UCSD-AML1 (cell line): ENCODE data around the gene UBAP1L.
A peak's percentile ranks its signal among the peaks of the same experiment; 100 is the strongest.

Experiments used
- DNase-seq: peaks from one replicate; lab custom pipeline; 2025; ENCODE audit not compliant: unreplicated experiment; lab: John Stamatoyannopoulos, UW

Gene UBAP1L

DNA sequence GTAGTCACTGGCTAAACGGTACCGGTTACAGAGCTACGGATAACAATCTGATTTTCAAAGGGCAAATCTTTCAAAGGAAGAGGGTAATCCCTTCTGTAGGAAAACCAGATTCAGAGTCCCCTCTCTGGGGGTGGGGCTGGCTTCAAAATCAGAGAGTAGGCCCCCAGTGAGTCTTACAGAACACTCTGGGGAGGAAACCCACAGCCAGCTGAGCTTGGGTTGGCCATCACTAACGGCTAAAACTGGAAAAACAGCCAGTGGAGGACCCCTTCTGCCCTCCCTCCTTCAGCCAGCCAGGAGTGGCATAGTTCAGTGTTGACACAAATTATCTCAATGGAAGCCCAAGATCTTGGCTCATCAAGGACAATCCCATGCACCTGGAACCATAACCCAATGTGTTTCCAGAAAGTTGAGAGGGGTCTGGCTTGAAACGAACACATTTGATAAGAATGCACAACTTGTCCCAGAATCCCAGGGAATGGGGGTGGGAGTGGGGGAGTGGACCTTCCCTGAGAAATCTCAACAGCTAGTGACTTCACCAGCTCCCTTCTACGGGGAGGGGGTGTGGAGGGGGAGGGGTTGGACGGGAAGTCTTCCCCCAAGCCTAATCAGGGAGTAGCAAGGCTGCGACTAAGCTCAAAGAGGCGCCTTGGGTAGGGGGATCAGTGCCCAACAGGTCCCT, 48.2 kb downstream of the UBAP1L start:
- DNase-seq: no peak

DNA sequence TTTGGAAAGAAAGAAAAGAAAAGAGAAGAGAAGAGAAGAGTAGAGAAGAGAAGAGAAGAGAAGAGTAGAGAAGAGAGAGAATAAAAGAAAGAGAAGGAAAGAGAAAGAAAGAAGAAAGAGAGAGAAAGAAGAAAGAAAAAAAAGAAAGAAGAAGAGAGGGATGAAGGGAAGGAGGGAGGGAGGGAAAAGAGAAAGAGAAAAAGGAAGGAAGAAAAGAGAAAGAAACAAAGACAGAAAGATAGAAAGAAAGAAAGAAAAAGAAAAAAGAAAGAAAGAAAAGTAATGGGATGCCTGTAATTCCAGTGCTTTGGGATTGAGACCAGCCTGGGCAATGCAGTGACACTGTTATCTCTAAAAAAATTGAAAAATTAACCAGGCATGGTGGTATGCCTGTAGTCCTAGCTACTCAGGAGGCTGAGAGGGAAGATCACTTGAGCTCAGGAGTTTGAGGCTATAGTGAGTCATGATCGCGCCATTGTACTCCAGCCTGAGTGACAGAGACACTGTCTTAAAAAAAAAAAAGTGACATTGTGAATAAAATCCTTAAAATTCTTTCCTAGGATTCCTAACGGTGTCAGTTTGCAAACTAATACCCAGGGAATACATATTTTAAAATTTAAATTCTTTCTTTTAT, 48.9 kb downstream of the UBAP1L start:
- DNase-seq: no peak

DNA sequence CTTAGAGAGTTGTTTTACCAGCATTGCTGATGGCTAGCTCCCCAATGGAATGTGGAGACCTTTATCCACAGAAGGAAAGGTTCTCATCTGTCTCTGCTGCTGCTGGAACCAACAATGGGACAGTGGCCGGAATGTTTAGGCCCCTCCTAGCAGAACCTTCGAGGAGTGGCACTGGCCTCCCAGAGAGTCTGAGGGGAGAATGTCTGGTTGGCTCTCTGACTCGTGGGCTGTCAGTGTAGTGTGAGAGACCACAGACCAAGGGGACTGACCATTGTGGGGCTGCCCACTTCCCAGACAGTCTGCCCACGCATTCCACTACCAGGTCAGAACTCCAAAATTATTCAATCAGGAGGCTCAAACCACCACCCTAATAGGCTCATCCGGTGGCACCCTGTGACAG, 52.3 kb downstream of the UBAP1L start:
- DNase-seq: no peak

DNA sequence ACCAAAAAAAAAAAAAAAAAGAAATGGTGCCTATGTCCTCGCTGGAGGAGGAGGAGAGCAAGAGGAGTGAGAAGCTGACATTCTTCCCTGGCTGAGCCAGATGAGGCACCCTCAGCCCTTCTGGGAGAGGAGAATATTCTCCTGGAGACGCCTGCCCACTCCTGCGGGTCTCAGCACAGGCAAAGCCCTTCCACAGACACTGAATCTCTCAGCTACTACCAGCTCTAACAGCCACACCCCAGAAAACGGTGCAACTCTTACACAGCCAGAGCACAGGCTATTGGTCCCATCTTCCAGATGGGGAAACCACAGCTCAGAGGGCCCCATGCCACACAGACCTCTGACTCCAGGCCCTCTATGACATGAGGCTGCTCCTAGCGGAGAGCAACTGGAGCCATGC, 52.9 kb downstream of the UBAP1L start:
- DNase-seq: no peak

DNA sequence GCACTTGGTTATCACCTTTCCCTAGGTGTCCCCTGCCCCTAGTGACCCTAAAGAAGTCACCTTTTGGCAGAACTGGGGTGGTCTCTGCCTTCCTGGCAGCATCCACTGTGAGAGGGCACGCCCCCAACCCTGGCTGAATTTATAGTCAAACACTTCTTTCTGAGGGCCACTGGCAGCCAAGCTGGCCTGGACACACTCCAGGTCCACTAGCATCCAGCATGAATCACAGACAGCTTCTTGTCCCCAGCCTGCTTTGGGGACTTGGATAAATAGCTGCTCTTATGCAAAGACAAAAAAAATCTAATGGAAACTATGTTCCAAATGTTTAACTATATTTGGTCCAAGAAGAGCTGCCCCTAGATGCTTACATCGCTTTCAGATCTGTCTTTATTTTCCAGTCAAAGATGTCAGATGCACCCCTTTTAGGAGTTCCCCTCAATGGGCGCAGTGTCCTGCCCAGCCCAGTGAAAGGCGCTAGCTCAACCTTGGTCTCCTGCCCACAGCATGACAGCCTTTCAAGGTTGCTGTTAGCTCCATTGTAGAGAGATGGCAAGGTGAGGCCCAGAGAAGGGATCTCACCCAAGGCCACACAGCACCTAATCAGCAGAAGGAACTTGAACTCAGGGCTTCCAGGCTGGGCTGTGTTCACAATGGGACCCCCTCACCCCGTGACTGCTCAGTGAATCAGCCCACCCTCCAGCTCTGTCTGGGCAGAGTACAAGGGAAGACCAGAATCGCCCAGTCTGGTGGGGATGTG, 54.2 kb downstream of the UBAP1L start:
- DNase-seq: no peak

DNA sequence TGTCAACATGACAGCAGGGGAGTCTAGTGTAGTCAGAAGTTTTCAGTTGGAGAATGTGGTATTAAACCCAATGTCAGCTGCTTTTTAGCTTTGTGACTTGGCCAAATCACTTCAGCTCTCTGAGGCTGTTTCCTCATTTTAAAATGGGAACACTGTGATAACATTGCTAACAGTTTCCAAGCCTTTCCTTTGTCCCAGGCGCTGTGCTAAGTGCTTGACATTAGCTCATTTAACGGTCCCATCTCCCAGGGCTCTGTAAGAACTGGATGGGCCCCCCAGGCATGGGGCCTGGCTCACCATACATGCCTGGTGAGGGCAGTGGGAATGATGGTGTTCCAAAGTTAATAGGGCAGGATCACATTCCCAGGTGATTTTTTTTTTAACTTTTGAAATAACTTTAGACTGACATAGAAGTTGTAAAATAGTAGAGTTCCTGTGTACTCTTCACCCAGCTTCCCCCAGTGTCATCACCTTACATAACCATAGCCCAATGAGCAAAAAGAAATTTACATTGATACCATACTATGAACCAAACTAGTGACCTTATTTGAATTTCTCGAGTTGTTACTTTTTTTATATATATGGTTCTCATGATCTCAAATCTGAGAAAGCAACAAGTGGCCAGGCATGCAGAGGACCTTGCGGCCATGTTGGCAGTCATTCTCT, 54.9 kb downstream of the UBAP1L start:
- no peak for DNase-seq

DNA sequence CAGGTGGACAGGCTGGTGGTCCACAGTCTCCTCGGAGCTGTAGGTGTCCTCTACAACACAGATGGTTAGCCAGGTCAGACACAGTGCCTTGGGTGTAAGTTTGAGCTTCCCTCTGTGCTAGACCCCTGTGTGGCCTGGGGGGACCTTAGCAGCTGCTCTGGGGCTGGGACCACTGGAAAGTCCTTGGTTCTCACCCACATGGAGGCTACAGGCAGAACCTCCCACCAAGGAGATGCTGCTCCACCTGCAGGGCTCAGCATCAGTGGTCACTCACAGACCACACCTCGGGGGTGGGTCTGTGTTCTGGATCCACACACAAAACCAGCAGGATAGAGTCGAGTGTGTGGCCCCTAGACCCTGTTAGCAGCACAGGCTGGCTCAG, 55.6 kb downstream of the UBAP1L start:
- DNase-seq: no peak

DNA sequence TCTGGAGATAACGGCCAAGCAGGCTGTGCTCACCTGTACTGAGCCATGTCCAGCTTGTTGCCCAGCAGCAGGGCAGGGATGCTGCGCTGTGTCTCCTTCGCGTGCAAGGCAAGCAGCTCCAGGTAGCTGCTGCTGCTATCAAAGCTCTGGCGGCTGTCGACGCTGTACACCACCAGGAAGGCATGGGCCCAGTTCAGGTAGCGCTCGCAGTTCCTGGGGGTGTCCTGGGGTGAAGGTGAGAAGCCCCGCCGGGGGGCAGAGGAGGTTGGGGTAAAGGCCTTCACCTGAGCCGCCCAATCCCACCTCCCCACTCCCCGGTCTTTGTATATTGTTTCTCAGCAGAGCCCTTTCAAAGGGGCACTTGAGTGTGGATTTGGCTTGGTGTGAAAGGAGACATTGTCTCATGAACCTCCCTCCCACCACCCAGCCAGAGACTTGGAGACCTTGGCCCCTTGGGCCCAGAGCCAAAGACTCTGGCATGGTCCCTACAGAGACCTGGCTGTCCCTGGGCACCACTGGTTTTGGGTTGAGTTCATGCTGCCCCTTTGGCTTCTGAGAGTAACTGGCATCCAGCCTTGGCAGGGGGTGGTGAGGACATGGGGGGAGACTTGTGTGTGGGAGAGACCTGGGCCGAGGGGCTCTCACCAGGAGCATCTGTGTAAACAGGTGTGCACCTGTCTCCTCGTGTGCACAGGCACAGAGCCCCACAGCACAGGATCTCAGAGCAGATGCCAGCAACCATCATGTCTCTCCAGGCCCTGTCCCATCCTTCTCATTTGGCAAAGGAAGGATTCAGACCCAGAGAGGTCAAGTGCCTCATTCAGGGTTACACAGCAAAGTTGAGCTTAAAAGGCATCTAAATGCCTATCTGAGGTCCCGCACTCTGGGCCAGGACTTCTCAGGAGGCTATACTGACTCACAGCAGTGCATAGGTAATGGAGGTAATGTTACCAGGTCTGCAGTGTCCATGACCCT, 56.3 kb downstream of the UBAP1L start:
- DNase-seq: no peak

DNA sequence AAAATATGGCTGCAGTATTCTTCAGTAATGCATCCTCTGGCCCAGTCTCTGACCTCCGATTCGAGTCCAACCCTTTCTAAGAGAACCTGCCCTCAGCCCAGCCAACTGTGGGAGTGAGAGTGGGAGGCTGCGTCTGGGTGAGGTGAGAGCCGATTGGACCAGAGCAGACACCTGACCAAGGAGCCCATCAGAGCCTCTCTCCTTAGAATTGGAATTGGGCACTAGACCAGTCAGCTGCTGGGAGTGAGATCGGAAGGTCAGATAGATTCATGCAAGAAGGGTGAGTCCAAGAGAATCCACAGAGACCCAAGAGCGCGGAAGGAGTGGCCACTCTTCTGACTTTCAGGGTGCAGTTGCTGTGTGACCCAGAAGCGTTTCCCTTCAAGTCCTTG, 57.5 kb downstream of the UBAP1L start:
- no peak for DNase-seq

DNA sequence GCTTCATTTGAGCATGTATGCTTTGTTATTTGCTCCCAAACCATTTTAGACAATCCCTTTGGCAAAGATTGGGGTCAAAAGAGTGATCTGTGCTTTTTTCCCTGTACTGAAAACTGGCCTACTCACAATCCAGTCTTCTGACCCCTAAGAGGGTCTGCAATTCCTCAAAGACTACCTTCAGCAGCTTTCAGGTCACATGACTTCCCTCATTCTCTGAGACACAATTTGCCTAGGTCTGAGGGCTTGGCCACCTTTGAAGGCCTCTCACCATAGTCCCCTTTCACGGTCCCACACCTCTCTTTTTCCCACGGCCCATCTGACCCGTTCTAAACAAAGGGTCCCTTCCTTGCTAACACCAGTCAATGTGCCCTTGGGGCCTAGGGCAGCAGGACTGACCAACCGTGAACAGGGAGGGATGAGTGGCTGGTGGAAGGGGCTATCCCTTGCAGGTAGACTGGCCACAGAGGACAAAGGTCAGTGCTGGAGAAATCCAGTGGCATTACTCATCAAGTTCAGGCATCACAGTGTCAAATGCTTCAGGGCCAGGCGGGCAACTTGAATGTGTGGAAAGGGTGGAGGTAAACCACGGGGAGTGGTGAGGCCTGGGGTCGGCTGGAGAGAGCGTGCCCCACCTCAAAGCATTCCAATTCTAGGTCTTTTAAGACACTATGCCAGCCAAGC, 58.0 kb downstream of the UBAP1L start:
- no peak for DNase-seq

DNA sequence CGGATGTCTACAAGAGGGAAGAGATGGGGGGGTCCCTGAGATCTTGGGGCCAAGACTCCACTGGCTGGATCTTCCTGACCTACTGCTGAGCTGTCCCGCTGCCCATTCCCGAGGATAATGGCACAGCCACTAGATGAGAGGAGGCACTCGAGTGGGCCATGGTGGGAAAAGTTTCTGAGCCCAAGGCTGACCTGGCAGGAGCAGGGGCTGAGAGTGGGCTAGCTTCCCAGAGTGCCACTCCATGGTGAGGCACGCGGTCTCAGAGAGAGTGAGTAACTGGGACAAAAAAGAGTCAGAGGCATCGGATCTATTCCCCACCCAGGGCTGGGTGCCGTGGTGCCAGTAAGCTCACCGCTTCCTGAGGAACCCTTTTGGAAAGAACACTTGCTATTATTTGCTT, 58.9 kb downstream of the UBAP1L start:
- no peak for DNase-seq

DNA sequence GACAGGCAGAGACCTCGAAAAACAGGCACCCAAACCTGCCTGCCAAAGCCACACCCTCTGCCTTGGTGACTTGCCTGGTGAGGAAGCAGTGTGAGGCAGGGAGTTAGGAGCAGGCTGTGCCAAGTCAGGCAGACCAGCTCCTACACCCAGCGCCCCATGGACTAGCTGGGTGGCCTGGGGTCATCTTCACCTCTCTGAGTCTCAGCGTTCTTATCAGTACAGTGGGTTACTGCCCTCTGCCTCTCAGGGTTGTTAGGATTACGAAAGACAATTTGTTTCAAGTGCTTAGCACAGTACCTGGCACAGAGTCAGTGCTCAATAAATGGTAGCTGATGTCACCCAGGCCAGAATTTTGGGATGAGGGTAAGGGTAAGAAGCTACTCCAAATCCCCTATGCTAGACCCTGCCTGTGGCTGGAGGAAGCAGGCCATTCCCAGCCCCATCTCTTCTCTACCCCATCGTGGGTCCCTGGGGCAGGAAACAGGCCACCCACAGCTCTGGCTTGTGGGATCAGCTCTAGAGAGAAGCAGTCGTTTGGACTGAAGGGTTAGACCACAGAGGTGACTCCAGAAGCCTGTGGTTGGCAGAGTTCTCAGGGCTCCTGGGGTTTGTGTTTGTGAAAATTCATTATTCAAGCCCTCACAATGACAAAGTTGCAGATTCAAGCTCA, 59.7 kb downstream of the UBAP1L start:
- peak; percentile 62 for DNase-seq

DNA sequence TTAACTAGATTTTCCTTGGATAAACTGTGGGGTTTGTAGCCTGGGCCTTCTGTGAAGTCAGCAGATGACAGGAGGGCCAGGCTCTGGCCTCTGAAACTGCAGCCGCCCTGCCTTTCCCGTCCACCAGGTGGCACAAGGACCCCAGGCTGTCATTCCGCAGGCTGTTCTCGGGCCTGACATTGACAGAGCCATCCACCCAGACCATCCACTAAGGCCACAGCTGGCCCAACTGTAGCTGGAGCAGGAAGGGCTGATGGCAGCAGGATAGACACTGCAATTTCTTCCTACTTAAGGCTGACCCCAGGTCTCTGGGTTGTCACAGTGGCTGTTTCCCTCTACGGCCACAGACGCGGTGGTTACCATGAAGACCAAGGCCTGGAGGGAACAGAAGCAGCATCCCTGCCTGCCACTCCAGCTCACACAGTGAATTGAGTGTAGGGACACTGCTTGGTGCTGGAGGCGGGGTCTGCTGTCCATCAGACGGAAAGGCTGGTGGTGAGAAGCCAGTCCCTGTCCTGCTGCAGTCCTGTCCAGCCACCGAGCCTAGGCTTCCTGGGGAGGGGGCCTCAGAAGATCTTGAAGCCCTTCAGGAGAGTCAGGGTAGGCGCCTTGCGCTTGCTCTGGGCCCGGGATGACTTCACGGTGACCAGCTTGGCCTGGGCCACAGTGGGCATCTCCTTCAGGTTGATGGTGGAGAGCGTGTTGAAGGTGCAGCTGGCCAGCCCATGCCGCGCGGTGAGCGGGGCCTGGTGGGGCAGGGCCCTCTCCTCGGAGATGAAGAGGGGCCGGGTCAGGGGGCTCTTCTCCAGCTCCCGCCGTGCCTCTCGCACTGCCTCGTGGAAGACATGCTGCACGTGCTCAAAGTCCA, 60.4 kb downstream of the UBAP1L start:
- peak; percentile 76 for DNase-seq

DNA sequence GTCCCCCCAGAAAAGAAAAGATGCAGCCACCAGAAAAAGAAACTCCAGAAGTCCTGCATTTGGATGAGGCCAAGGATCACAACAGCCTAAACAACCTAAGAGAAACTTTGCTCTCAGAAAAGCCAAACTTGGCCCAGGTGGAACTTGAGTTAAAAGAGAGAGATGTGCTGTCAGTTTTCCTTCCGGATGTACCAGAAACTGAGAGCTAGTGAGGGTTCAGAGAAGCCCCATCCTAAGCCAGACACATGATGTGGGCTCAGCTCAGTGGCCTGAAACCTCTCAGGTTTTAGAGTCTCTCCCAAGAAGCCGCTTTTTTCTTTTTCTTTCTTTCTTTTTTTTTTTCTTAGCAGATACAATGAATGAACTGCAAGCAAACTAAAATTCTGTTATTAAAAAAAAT, 62.0 kb downstream of the UBAP1L start:
- DNase-seq: no peak

DNA sequence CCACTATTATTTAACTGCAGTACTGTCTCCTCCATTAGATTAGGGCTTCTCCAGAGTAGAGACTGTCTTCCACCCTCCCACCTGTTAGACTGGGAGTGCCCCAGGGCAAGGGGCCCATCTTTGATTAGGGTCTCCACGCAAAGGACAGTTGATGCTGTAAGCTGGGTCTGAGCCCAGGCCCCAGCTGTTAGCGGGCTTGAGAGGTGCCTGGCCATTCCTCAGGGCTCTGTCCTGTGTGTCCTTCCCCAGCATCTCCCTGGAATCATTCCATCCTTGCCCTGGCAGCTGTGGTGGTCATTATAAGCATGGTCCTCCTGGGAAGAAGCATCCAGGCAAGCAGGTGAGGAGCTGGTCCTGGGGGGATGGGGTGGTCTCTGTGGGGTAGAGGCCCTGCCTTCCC, 63.7 kb downstream of the UBAP1L start:
- DNase-seq: no peak

DNA sequence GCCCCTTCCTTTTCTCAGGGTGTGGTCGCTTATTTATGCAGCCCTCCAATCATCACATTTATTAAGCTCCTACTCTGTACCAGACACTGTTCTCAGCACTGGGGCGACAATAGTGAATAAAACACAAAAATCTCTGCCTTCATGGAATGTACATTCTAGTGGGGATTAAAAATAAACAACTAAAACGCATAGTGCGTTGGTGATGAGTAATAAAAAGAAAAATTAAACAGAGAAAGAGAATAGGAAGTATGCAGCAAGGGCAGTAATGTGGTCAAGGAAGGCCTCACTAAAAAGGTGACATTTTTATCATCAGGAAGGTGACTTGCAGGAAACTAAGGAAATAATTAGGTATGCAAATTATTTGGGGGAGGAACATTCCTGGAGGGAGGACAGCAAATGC, 64.7 kb downstream of the UBAP1L start:
- DNase-seq: no peak

DNA sequence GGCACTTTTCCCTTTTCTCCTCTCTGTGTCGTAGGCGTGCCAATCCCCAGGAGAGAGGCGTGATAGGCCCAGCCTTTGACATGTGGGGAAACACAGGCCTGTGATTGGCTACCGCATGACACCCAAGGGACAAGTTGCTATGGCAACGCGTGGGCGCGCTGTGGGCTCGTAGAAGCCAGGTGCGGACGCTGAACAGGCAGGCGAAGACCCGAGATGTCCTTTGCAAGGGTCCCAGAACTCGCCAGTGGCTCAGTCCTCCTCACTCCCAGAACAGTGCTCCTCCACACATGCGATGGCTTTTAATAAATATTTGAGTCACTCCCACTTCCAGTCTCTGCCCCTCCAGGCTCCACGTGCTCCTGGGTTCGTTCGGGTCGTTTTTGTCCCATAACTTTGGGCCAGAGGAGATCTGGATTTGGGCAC, 65.6 kb downstream of the UBAP1L start:
- DNase-seq: peak; percentile 85

DNA sequence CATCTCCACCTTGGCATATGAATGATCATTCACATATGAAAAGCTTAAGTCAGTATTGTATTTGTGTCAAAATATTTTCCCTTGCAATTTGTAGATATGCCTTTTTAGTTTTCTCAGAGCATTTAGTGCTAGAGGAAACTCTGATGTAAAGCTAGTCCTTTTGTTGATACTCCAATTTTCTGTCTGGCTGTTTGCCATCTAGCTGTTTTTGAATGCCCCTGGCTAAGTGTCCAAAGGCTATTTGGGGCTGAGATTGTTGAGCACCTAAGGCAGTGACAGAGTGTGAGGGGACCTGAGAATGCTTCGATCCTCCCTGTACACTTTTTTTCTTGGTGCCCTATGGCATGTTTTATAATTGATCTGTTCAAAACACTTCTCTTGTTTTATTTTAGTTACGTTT, 66.8 kb downstream of the UBAP1L start:
- no peak for DNase-seq
